ENCODE results near the gene P4HA2.

P4HA2 gene

GRCh38 chr5:132264546-132265335 is 37.1 kb upstream of the P4HA2 start:
- no peak for DNase-seq (ENCODE audit: low spot score)

GRCh38 chr5:132263548-132264261 is 36.1 kb upstream of the P4HA2 start:
- DNase-seq (ENCODE audit: low spot score): no peak

- DNase-seq (ENCODE audit: low spot score): no peak
Observed at GRCh38 chr5:132262882-132263547, 35.4 kb upstream of the P4HA2 start.

GRCh38 chr5:132261881-132262845 is 34.5 kb upstream of the P4HA2 start:
- DNase-seq (ENCODE audit: low spot score): no peak

GRCh38 chr5:132260714-132261551 is 33.3 kb upstream of the P4HA2 start:
- DNase-seq (ENCODE audit: low spot score): peak; percentile 82

- DNase-seq (ENCODE audit: low spot score): no peak
Observed at GRCh38 chr5:132260051-132260450, 32.4 kb upstream of the P4HA2 start.

- DNase-seq (ENCODE audit: low spot score): no peak
Observed at GRCh38 chr5:132259069-132259851, 31.6 kb upstream of the P4HA2 start.

GRCh38 chr5:132258102-132259068 is 30.7 kb upstream of the P4HA2 start:
- no peak for DNase-seq (ENCODE audit: low spot score)

- DNase-seq (ENCODE audit: low spot score): no peak
Observed at GRCh38 chr5:132257131-132258101, 29.8 kb upstream of the P4HA2 start, which contains the start of gene PDLIM4. Gene PDLIM4 (plus strand): TSS chr5:132257696. CDS start chr5:132257735, 39 bp downstream.

- DNase-seq (ENCODE audit: low spot score): no peak
Observed at GRCh38 chr5:132256783-132257130, 29.1 kb upstream of the P4HA2 start.

- no peak for DNase-seq (ENCODE audit: low spot score)
Observed at GRCh38 chr5:132256086-132256782, 28.6 kb upstream of the P4HA2 start.

GRCh38 chr5:132254321-132254977 is 26.8 kb upstream of the P4HA2 start:
- no peak for DNase-seq (ENCODE audit: low spot score)

- DNase-seq (ENCODE audit: low spot score): no peak
Observed at GRCh38 chr5:132253452-132254320, 26.0 kb upstream of the P4HA2 start.

- DNase-seq (ENCODE audit: low spot score): no peak
Observed at GRCh38 chr5:132253008-132253441, 25.4 kb upstream of the P4HA2 start.

- DNase-seq (ENCODE audit: low spot score): no peak
Observed at GRCh38 chr5:132251220-132251725, 23.6 kb upstream of the P4HA2 start.

All from COLO829 (cell line).